SK-N-SH treated with all-trans-retinoic acid at 6 μM for 48 hours (cell line): Measurements from ENCODE around the gene RHOG.

Experiments
- ATAC-seq: fragments of 200-7000 bp; cut with Tn5 transposase; 3 replicates; pipeline ENCODE4 v1.9.1; 2020; ENCODE audit warnings: mild to moderate bottlenecking, moderate library complexity
- CREB5 ChIP-seq: fragments of 250-450 bp; sonication (Bioruptor Pico); IDR thresholded peaks from 2 replicates; pipeline ENCODE4 v1.5.1; 2020; ENCODE audit warnings: low read depth, mild to moderate bottlenecking, moderate library complexity
- CSDC2 ChIP-seq: fragments of 250-450 bp; sonication (Bioruptor Pico); IDR thresholded peaks from 2 replicates; pipeline ENCODE4 v1.5.0; 2020; ENCODE audit warnings: mild to moderate bottlenecking, moderate library complexity
- CSRNP3 ChIP-seq: fragments of 250-450 bp; sonication (Bioruptor Pico); IDR thresholded peaks from 2 replicates; pipeline ENCODE4 v1.5.1; 2021; ENCODE audit warnings: mild to moderate bottlenecking, moderate library complexity
- ESRRG ChIP-seq: fragments of 250-450 bp; sonication (Bioruptor Pico); IDR thresholded peaks from 2 replicates; pipeline ENCODE4 v1.6.1; 2021; ENCODE audit warnings: mild to moderate bottlenecking
- GLIS3 ChIP-seq: fragments of 250-450 bp; sonication (Bioruptor Pico); IDR thresholded peaks from 2 replicates; pipeline ENCODE4 v1.5.0; 2020; ENCODE audit warnings: mild to moderate bottlenecking, moderate library complexity
- ISL1 ChIP-seq: fragments of 250-450 bp; sonication (Bioruptor Pico); IDR thresholded peaks from 2 replicates; pipeline ENCODE4 v2.1.2; 2022; ENCODE audit warnings: mild to moderate bottlenecking, moderate library complexity
- OSR1 ChIP-seq: fragments of 250-450 bp; sonication (Bioruptor Pico); IDR thresholded peaks from 2 replicates; pipeline ENCODE4 v1.8.0; 2022; ENCODE audit warnings: moderate library complexity, mild to moderate bottlenecking, inconsistent platforms
- PATZ1 ChIP-seq: fragments of 250-450 bp; sonication (Bioruptor Pico); IDR thresholded peaks from 2 replicates; pipeline ENCODE4 v1.8.0; 2020; ENCODE audit warnings: mild to moderate bottlenecking, moderate library complexity, borderline replicate concordance
- POU6F1 ChIP-seq: fragments of 250-450 bp; sonication (Bioruptor Pico); IDR thresholded peaks from 2 replicates; pipeline ENCODE4 v1.8.0; 2021; ENCODE audit warnings: low read depth, mild to moderate bottlenecking, moderate library complexity, borderline replicate concordance
- PPARA ChIP-seq: fragments of 250-450 bp; sonication (Bioruptor Pico); IDR thresholded peaks from 2 replicates; pipeline ENCODE4 v1.5.0; 2020; ENCODE audit warnings: mild to moderate bottlenecking, borderline replicate concordance
- RARB ChIP-seq: fragments of 250-450 bp; sonication (Bioruptor Pico); IDR thresholded peaks from 2 replicates; pipeline ENCODE4 v1.8.0; 2021; ENCODE audit warnings: mild to moderate bottlenecking, moderate library complexity
- SNAI2 ChIP-seq: fragments of 250-450 bp; sonication (Bioruptor Pico); IDR thresholded peaks from 2 replicates; pipeline ENCODE4 v1.5.0; 2020; ENCODE audit warnings: mild to moderate bottlenecking, moderate library complexity
- TCF4 ChIP-seq: fragments of 250-450 bp; sonication (Bioruptor Pico); IDR thresholded peaks from 2 replicates; pipeline ENCODE4 v1.8.0; 2021; ENCODE audit warnings: mild to moderate bottlenecking, moderate library complexity, borderline replicate concordance
- TOX ChIP-seq: fragments of 250-450 bp; sonication (Bioruptor Pico); IDR thresholded peaks from 2 replicates; pipeline ENCODE4 v1.8.0; 2021; ENCODE audit warnings: mild to moderate bottlenecking, moderate library complexity, borderline replicate concordance
- ZFP3 ChIP-seq: fragments of 250-450 bp; sonication (Bioruptor Pico); IDR thresholded peaks from 2 replicates; pipeline ENCODE4 v1.5.0; 2020; ENCODE audit warnings: mild to moderate bottlenecking, moderate library complexity
- ZFP30 ChIP-seq: fragments of 450-650 bp; formaldehyde crosslinking; IDR thresholded peaks from 2 replicates; pipeline ENCODE4 v1.5.0; 2022; ENCODE audit warnings: mild to moderate bottlenecking, moderate library complexity
- ZNF565 ChIP-seq: fragments of 450-650 bp; formaldehyde crosslinking; conservative IDR thresholded peaks from 2 replicates; pipeline ENCODE4 v1.5.0; 2020; ENCODE audit warnings: low read depth, mild to moderate bottlenecking, moderate library complexity
- ZNF70 ChIP-seq: fragments of 450-650 bp; formaldehyde crosslinking; IDR thresholded peaks from 2 replicates; pipeline ENCODE4 v1.5.0; 2020; ENCODE audit warnings: mild to moderate bottlenecking, moderate library complexity

The RHOG gene

GRCh38 chr11:3841426-3842350 lies 929 bp upstream of the RHOG start:
- no peak for TF ChIP-seq OSR1 (CRISPR knock-in tag)
- TF ChIP-seq POU6F1 (CRISPR knock-in tag) = 0 out of 2 replicates have a peak, but pooled peaks have one; percentile 58
- ATAC-seq = peak; percentile 85

- TF ChIP-seq CSDC2 (CRISPR knock-in tag) (no peak), RARB (CRISPR knock-in tag) (no peak), ZNF70 (CRISPR knock-in tag) (no peak), GLIS3 (no peak), ZFP30 (no peak)
- ATAC-seq = peak; percentile 57
Measured at GRCh38 chr11:3840004-3840869, 522 bp downstream of the RHOG start.

- ATAC-seq = no peak
- TF ChIP-seq ESRRG (CRISPR knock-in tag) (no peak), SNAI2 (CRISPR knock-in tag) (no peak), POU6F1 (CRISPR knock-in tag) (no peak), ZNF565 (no peak), OSR1 (CRISPR knock-in tag) (no peak), CSRNP3 (CRISPR knock-in tag) (no peak), PATZ1 (no peak), TCF4 (CRISPR knock-in tag) (no peak), RARB (CRISPR knock-in tag) (no peak), CSDC2 (CRISPR knock-in tag) (no peak), ZFP30 (no peak), ISL1 (CRISPR knock-in tag) (no peak), PPARA (no peak), TOX (no peak), ZFP3 (no peak), CREB5 (CRISPR knock-in tag) (no peak), ZNF70 (CRISPR knock-in tag) (no peak)
Measured at GRCh38 chr11:3838504-3838903, 2.3 kb downstream of the RHOG start.

- no peak for TF ChIP-seq ZFP3
Measured at GRCh38 chr11:3837793-3838192, 3.0 kb downstream of the RHOG start.

More at GRCh38 chr11:3837793-3838192, 3.0 kb downstream of the RHOG start:
- ATAC-seq = no peak
